HUES48 (cell line): ENCODE results near the gene CACNA2D4.

ENCODE experiments used
- H3K27ac ChIP-seq: one replicate; pipeline ENCODE4 v1.7.0; 2013; ENCODE audit warnings: low read depth, low read length, inconsistent platforms
- H3K27me3 ChIP-seq: 2 replicates; pipeline ENCODE4 v1.6.1; 2013; ENCODE audit warnings: mild to moderate bottlenecking, low read length; ENCODE audit not compliant: control insufficient read depth, insufficient read depth
- H3K36me3 ChIP-seq: 2 replicates; pipeline ENCODE4 v1.6.1; 2013; ENCODE audit warnings: low read length; ENCODE audit not compliant: control insufficient read depth, insufficient read depth
- H3K4me1 ChIP-seq: 2 replicates; pipeline ENCODE4 v1.6.1; 2013; ENCODE audit warnings: mild to moderate bottlenecking, low read length; ENCODE audit not compliant: control insufficient read depth, insufficient read depth
- H3K4me3 ChIP-seq: 2 replicates; pipeline ENCODE4 v1.5.1; 2013; ENCODE audit warnings: mild to moderate bottlenecking, low read depth, low read length
- H3K9ac ChIP-seq: 2 replicates; pipeline ENCODE4 v1.6.1; 2013; ENCODE audit warnings: mild to moderate bottlenecking, low read depth, low read length, moderate library complexity
- H3K9me3 ChIP-seq: 2 replicates; pipeline ENCODE4 v1.6.1; 2013; ENCODE audit warnings: low read length; ENCODE audit not compliant: control insufficient read depth, insufficient read depth

CACNA2D4 gene

DNA sequence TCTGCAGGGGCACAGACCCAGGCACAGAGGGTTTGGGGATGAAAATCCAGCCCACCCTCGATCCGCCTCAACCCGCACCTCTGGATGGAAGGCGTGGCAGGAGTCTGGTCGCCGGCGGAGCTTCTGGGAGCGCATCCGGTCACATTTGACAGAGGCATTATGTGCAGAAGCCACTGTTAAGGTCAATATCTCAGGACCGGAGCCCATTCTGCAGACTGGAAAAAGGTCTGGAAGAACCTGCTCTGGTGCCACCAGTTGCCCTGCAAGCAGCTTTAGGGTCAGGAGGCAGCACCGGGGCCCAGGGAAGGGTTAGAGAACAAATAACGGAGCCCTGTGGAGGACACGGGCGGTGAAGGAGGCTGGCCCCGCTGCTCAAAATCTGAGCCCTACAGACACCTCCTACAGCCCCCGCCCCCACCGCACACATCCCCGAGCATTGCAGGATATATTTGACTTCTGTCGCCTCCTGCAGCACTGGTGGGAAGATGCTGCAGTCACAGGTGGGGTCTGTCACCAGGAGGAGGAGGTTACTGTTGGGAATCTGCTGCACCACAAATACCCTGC, 123.1 kb downstream of the CACNA2D4 start:
- Histone ChIP-seq H3K36me3 (no peaks in the 10 kb centered on the region), H3K4me1 (peaks cover 12% of the 10 kb centered on the region), H3K9me3 (no peaks in the 10 kb centered on the region), H3K27me3 (peaks cover 10% of the 10 kb centered on the region; the same call in 1 of the 2 replicates), H3K4me3 (peak overlapping the region; percentile 37; the same call in 1 of the 2 replicates), H3K9ac (no peak overlapping the region), H3K27ac (no peak overlapping the region)

GRCh38 chr12:1794440-1795090, 123.9 kb downstream of the CACNA2D4 start:
- H3K4me3 ChIP-seq = no peak overlapping the region
- peaks cover 10% of the 10 kb centered on the region; the same call in 1 of the 2 replicates for H3K27me3 ChIP-seq
- no peak overlapping the region for H3K27ac ChIP-seq
- H3K4me1 ChIP-seq = peaks cover 12% of the 10 kb centered on the region
- no peaks in the 10 kb centered on the region for H3K36me3 ChIP-seq
- H3K9me3 ChIP-seq = no peaks in the 10 kb centered on the region
- H3K9ac ChIP-seq = no peak overlapping the region

- peaks cover 12% of the 10 kb centered on the region for H3K4me1 ChIP-seq
- no peak overlapping the region for H3K27ac ChIP-seq
- H3K9ac ChIP-seq = no peak overlapping the region
- no peaks in the 10 kb centered on the region for H3K36me3 ChIP-seq
- no peaks in the 10 kb centered on the region for H3K9me3 ChIP-seq
- H3K4me3 ChIP-seq = no peak overlapping the region
- H3K27me3 ChIP-seq = peaks cover 10% of the 10 kb centered on the region; the same call in 1 of the 2 replicates
Measured at GRCh38 chr12:1793426-1794210, 124.8 kb downstream of the CACNA2D4 start.

DNA sequence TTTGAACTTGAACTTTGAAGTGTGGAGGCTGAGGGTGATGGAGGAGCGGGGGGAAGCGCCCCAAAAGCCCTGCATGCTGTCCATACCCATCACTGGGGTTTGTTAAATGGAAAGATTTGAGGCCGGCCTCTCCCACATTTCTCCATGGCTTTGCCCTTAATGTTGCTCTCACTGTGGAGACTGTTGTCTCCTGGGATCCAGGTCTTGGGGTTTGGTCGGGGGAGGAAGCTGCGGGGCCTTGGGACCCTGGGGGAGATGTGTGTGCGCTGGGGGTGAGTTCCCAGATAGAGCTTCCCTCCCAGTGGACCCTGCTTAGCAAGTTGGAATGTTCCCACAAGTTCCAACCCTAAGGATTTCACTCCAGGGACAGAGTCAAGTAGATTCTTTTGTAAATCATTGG, 126.0 kb downstream of the CACNA2D4 start:
- H3K27me3 ChIP-seq = peaks cover 10% of the 10 kb centered on the region; the same call in 1 of the 2 replicates
- no peak overlapping the region for H3K27ac ChIP-seq
- peaks cover 12% of the 10 kb centered on the region for H3K4me1 ChIP-seq
- 0 out of 2 replicates have a peak, but pooled peaks cover 2% of the 10 kb centered on the region for H3K36me3 ChIP-seq
- no peak overlapping the region for H3K9ac ChIP-seq
- no peaks in the 10 kb centered on the region for H3K9me3 ChIP-seq
- H3K4me3 ChIP-seq = no peak overlapping the region

DNA sequence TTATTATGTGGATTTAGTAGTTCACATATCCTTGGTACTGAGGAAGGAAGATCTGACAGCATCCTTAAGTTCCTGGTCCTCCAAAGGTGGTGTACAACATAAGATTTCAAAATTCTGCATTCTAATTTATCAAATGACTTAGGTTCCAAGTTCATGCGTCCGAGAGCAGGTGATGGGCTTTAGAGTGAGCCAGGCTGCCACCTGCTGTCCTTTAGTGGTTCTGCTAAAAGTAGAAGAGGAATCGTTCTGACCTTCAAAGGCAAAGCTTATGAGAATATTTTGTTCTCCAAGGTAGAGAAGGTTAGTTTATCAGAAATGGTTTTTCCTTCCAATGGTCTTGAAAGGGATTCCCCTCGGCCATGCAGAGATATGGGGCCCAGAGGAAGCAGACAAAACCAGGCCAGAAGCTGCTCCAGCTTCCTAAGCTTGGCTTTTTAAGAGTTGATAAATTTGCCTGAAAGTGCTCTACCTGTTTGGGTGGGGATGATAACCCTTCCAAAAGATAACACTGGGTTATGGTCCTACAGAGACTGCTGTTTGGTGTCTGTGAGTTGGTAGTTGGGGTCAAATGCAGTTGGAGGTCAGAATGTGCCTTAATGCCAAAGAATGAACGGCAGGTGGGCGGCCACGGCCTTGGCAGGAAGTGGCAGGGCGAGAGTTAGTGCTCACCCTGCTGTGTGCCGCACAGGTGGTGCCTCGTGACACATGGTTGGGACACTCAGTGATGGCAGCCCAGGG, 127.2 kb downstream of the CACNA2D4 start:
- H3K27ac ChIP-seq = no peak overlapping the region

DNA sequence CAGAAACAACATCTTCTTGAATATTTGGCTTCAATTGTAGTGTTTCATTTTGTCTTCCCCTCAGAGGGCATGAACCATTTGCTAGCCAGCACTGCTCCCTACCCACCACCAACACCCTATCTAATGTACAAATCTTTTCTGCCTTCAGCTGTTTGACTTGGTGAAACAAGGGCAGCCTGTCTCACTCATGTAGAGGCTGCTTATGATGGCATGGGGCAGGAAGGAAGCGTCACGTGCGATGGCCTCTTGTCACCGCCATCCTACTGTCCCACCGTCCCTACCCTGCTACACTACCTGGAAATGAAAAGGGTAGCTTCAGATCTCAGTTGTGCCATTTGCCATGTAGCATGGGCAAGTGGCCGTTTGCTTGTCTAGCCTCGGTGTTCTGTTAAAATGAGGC, 128.0 kb downstream of the CACNA2D4 start:
- Histone ChIP-seq H3K9me3 (no peaks in the 10 kb centered on the region), H3K4me3 (no peak overlapping the region), H3K27me3 (no peaks in the 10 kb centered on the region), H3K27ac (no peak overlapping the region), H3K4me1 (peaks cover 7% of the 10 kb centered on the region), H3K36me3 (peaks cover 20% of the 10 kb centered on the region), H3K9ac (no peak overlapping the region)

More for the DNA sequence above, 127.2 kb downstream of the CACNA2D4 start:
- Histone ChIP-seq H3K4me3 (no peak overlapping the region), H3K36me3 (peaks cover 12% of the 10 kb centered on the region), H3K27me3 (peaks cover 1% of the 10 kb centered on the region; the same call in 1 of the 2 replicates), H3K9me3 (no peaks in the 10 kb centered on the region), H3K9ac (no peak overlapping the region), H3K4me1 (peaks cover 12% of the 10 kb centered on the region)

DNA sequence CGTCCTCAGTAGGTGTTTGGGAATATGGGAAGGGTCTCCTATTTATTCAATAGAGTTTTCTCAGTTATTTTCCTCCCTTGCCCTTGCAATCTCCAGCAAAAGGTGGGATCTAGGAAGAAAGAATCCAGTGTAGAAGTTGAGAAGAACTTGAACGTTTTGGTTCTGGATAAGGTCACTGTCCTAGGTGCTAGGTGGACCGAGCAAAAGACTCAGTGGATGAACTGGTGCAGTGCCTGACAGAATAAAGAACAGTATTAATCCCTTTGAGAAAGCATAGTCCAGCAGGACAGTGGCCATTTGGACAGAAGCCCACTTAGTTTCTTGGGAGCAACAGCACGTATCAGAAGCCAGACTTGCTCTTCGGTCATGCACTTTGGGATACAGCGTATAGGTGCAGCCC, 130.7 kb downstream of the CACNA2D4 start:
- Histone ChIP-seq H3K27me3 (no peaks in the 10 kb centered on the region), H3K9ac (no peak overlapping the region), H3K36me3 (peaks cover 35% of the 10 kb centered on the region), H3K4me3 (no peak overlapping the region), H3K4me1 (peaks cover 2% of the 10 kb centered on the region; the same call in 1 of the 2 replicates), H3K9me3 (no peaks in the 10 kb centered on the region), H3K27ac (no peak overlapping the region)

GRCh38 chr12:1782215-1782614, 136.2 kb downstream of the CACNA2D4 start:
- Histone ChIP-seq H3K4me1 (peaks cover 4% of the 10 kb centered on the region; the same call in 1 of the 2 replicates), H3K9ac (no peak overlapping the region), H3K4me3 (no peak overlapping the region), H3K9me3 (no peaks in the 10 kb centered on the region), H3K36me3 (peaks cover 56% of the 10 kb centered on the region), H3K27ac (peak overlapping the region; percentile 20), H3K27me3 (no peaks in the 10 kb centered on the region)

- no peak overlapping the region for H3K9ac ChIP-seq
- H3K9me3 ChIP-seq = no peaks in the 10 kb centered on the region
- peaks cover 4% of the 10 kb centered on the region for H3K4me1 ChIP-seq
- no peaks in the 10 kb centered on the region for H3K27me3 ChIP-seq
- H3K36me3 ChIP-seq = peaks cover 53% of the 10 kb centered on the region
- H3K27ac ChIP-seq = peak overlapping the region; percentile 20
- no peak overlapping the region for H3K4me3 ChIP-seq
Measured at GRCh38 chr12:1781772-1782171, 136.7 kb downstream of the CACNA2D4 start.

DNA sequence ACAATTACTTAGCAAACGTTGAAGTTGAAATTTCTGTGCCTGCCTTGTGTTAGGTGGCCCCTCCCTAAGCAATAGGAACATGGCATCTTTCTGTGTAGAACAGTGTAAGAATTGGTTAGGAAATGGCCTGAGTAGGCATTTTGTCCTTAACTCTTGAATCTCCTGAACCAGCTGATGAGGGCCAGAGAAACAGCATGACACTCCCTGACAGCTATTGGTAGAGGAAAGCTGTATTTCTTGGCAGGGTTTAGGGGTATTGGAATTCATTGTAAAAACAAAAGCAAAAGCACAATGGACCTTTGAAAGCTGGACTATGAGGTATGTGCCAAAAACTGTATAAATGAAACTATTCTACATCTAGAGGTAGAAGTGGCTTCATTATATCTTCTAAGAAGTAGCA, 138.7 kb downstream of the CACNA2D4 start:
- no peak overlapping the region for H3K9ac ChIP-seq
- H3K9me3 ChIP-seq = no peaks in the 10 kb centered on the region
- no peak overlapping the region for H3K27ac ChIP-seq
- H3K4me1 ChIP-seq = peaks cover 17% of the 10 kb centered on the region
- H3K4me3 ChIP-seq = no peak overlapping the region
- peaks cover 34% of the 10 kb centered on the region for H3K36me3 ChIP-seq
- no peaks in the 10 kb centered on the region for H3K27me3 ChIP-seq
